Transverse colon (tissue), 3 donors: ENCODE results near the gene PRSS56.

Source experiments
- CTCF ChIP-seq, 5 experiments: fragments of 200-600 bp in 3 of 5; fragments of 450-650 bp in 2 of 5; sonication (generic) in 3 of 5; IDR thresholded peaks; 1 replicate in 2 of 5; 2 replicates in 3 of 5; pipeline ENCODE4 v1.5.1; 2016 to 2017; ENCODE audit warnings: antibody characterized with exemption in 5 of 5, inconsistent platforms in 3 of 5, mild to moderate bottlenecking in 2 of 5, moderate library complexity in 1 of 5
- POLR2A ChIP-seq: fragments of 450-650 bp; IDR thresholded peaks from one replicate; pipeline ENCODE4 v1.6.1; 2016; ENCODE audit warnings: antibody characterized with exemption, mild to moderate bottlenecking, moderate library complexity

GRCh38 chr2:232518844-232519243, 1.3 kb upstream of the PRSS56 start:
- TF ChIP-seq POLR2A (no peak), CTCF (IDR thresholded peaks at IDR 0.05) (no peak)
